ENCODE measurements around the gene B3GAT2.

DNA sequence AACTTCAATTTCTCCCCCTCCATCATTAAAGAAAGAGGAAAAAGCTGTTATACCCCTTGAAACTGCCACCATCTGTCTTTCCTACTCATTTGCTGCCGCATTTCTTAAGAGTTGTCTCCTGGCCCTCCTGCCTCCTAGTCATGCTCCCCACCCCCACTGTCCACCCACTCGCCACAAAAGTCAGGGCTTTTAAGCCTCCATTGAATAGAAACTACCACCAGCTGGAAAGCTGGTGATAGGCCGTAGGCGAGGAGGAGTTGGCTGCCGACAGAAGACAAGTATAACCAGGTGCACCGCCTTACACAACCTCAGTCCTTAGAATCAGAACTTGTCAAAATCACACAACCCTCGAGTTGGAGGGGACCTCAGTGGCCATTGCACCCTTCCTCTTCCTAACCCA is 67.6 kb downstream of the B3GAT2 start:
- TF ChIP-seq, protein P1, sequence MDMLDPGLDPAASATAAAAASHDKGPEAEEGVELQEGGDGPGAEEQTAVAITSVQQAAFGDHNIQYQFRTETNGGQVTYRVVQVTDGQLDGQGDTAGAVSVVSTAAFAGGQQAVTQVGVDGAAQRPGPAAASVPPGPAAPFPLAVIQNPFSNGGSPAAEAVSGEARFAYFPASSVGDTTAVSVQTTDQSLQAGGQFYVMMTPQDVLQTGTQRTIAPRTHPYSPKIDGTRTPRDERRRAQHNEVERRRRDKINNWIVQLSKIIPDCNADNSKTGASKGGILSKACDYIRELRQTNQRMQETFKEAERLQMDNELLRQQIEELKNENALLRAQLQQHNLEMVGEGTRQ (IDR thresholded peaks at IDR 0.05; ENCODE audit: borderline replicate concordance, low read depth, low read length): no peak
- TF ChIP-seq TCF12 (IDR thresholded peaks at IDR 0.05) (no peak), TAF1 (IDR thresholded peaks at IDR 0.05; ENCODE audit: borderline replicate concordance, low read depth, low read length) (no peak), YY1 (IDR thresholded peaks at IDR 0.05; ENCODE audit: low read depth) (no peak), RCOR1 (IDR thresholded peaks at IDR 0.05; ENCODE audit: low read length) (no peak)
- TF ChIP-seq, protein P2, sequence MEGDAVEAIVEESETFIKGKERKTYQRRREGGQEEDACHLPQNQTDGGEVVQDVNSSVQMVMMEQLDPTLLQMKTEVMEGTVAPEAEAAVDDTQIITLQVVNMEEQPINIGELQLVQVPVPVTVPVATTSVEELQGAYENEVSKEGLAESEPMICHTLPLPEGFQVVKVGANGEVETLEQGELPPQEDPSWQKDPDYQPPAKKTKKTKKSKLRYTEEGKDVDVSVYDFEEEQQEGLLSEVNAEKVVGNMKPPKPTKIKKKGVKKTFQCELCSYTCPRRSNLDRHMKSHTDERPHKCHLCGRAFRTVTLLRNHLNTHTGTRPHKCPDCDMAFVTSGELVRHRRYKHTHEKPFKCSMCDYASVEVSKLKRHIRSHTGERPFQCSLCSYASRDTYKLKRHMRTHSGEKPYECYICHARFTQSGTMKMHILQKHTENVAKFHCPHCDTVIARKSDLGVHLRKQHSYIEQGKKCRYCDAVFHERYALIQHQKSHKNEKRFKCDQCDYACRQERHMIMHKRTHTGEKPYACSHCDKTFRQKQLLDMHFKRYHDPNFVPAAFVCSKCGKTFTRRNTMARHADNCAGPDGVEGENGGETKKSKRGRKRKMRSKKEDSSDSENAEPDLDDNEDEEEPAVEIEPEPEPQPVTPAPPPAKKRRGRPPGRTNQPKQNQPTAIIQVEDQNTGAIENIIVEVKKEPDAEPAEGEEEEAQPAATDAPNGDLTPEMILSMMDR (IDR thresholded peaks at IDR 0.05): no peak
- TF ChIP-seq, protein P3, sequence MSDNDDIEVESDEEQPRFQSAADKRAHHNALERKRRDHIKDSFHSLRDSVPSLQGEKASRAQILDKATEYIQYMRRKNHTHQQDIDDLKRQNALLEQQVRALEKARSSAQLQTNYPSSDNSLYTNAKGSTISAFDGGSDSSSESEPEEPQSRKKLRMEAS (IDR thresholded peaks at IDR 0.05; ENCODE audit: low read depth): no peak

Measured in SK-N-SH (cell line).